ENCODE measurements around the gene GNA15. TPM values are rescaled to one million over a fixed set of nuclear protein-coding genes. Genes with fewer than 3 reads are reported as not detected.

GNA15 gene
- total RNA-seq, 1 donor from 2014 or later = 103 TPM

- Mint-ChIP-seq H3K27me3 (ENCODE audit: insufficient read depth) (no peaks in the 10 kb centered on the region), H3K27ac (no peak overlapping the region), H3K4me1 (ENCODE audit: low read depth) (no peaks in the 10 kb centered on the region), H3K36me3 (ENCODE audit: low read depth) (no peaks in the 10 kb centered on the region), H3K9me3 (no peaks in the 10 kb centered on the region), H3K4me3 (no peak overlapping the region)
- DNase-seq (ENCODE audit: low spot score) = no peak
- intact Hi-C loops (cut with micrococcal nuclease) = no loop called here
Observed at GRCh38 chr19:3119693-3120380, 16.0 kb upstream of the GNA15 start.

- H3K9me3 Mint-ChIP-seq = no peaks in the 10 kb centered on the region
- H3K27me3 Mint-ChIP-seq (ENCODE audit: insufficient read depth) = peaks cover 2% of the 10 kb centered on the region
- H3K36me3 Mint-ChIP-seq (ENCODE audit: low read depth) = no peaks in the 10 kb centered on the region
- H3K4me3 Mint-ChIP-seq = no peak overlapping the region
- H3K4me1 Mint-ChIP-seq (ENCODE audit: low read depth) = peaks cover under 1% of the 10 kb centered on the region
- intact Hi-C loops (cut with micrococcal nuclease) = no loop called here
- no peak for DNase-seq (ENCODE audit: low spot score)
- no peak overlapping the region for H3K27ac Mint-ChIP-seq
Observed at GRCh38 chr19:3120611-3121276, 15.1 kb upstream of the GNA15 start.

DNA sequence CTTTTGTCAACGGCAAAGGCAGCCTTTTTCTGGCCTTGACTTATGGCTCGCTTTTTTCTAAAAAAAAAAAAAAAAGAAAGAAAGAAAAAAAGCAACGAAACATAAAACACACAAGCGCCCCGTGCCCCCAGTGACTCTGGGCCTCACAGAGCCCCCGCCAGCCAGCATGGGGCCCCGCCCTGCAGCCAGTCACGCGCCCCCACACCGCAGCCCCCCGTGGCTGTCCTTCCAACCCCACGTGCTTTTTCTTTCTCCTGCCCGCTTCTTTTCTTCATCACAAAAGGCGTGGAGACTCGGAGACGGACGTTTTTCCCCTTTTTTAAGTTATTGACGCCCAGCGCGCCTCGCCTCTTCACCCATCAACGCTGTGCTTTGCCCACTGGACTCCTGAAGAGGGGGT is 14.4 kb upstream of the GNA15 start:
- DNase-seq (ENCODE audit: low spot score) = no peak
- Mint-ChIP-seq H3K27ac (no peak overlapping the region), H3K4me1 (ENCODE audit: low read depth) (peaks cover 5% of the 10 kb centered on the region), H3K36me3 (ENCODE audit: low read depth) (no peaks in the 10 kb centered on the region), H3K9me3 (no peaks in the 10 kb centered on the region), H3K4me3 (no peak overlapping the region), H3K27me3 (ENCODE audit: insufficient read depth) (peaks cover 2% of the 10 kb centered on the region)
- intact Hi-C loops (cut with micrococcal nuclease) = no loop called here

GRCh38 chr19:3121821-3122511 is 13.9 kb upstream of the GNA15 start:
- intact Hi-C loops (cut with micrococcal nuclease) = no loop called here
- H3K4me3 Mint-ChIP-seq = no peak overlapping the region
- no peaks in the 10 kb centered on the region for H3K36me3 Mint-ChIP-seq (ENCODE audit: low read depth)
- no peak for DNase-seq (ENCODE audit: low spot score)
- peaks cover 5% of the 10 kb centered on the region for H3K4me1 Mint-ChIP-seq (ENCODE audit: low read depth)
- no peak overlapping the region for H3K27ac Mint-ChIP-seq
- no peaks in the 10 kb centered on the region for H3K9me3 Mint-ChIP-seq
- H3K27me3 Mint-ChIP-seq (ENCODE audit: insufficient read depth) = peaks cover 2% of the 10 kb centered on the region

GRCh38 chr19:3122512-3122870 is 13.3 kb upstream of the GNA15 start:
- H3K36me3 Mint-ChIP-seq (ENCODE audit: low read depth) = no peaks in the 10 kb centered on the region
- peaks cover 2% of the 10 kb centered on the region for H3K27me3 Mint-ChIP-seq (ENCODE audit: insufficient read depth)
- intact Hi-C loops (cut with micrococcal nuclease) = no loop called here
- no peak overlapping the region for H3K4me3 Mint-ChIP-seq
- H3K4me1 Mint-ChIP-seq (ENCODE audit: low read depth) = peaks cover 5% of the 10 kb centered on the region
- no peak overlapping the region for H3K27ac Mint-ChIP-seq
- no peaks in the 10 kb centered on the region for H3K9me3 Mint-ChIP-seq
- DNase-seq (ENCODE audit: low spot score) = no peak

- H3K27me3 Mint-ChIP-seq (ENCODE audit: insufficient read depth) = peaks cover 2% of the 10 kb centered on the region
- no peaks in the 10 kb centered on the region for H3K36me3 Mint-ChIP-seq (ENCODE audit: low read depth)
- H3K4me1 Mint-ChIP-seq (ENCODE audit: low read depth) = peaks cover 5% of the 10 kb centered on the region
- no peak for DNase-seq (ENCODE audit: low spot score)
- no peaks in the 10 kb centered on the region for H3K9me3 Mint-ChIP-seq
- no peak overlapping the region for H3K4me3 Mint-ChIP-seq
- intact Hi-C loops (cut with micrococcal nuclease) = no loop called here
- H3K27ac Mint-ChIP-seq = no peak overlapping the region
Observed at GRCh38 chr19:3123088-3123721, 12.6 kb upstream of the GNA15 start.

DNA sequence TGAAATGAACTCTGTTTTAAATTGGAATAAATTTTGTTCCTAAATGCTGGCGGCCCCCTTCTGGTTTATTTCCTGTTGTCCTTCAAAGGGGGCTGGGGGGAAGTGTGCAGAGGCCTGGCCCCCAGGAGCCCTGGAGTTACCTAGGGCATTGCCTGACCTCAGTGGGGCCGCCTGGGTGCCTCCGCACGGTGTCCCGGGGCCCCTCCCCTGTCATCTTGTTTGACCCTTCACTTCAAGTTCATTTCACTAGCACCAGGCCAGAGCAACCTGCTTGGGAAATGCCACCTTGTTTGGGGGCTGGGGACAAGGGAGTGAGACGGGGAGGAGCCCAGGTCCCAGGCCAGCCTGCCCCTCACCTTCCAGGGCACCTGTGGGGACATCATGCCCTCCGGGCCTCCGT is 11.9 kb upstream of the GNA15 start:
- H3K4me3 Mint-ChIP-seq = no peak overlapping the region
- no peaks in the 10 kb centered on the region for H3K36me3 Mint-ChIP-seq (ENCODE audit: low read depth)
- H3K9me3 Mint-ChIP-seq = no peaks in the 10 kb centered on the region
- peaks cover 2% of the 10 kb centered on the region for H3K27me3 Mint-ChIP-seq (ENCODE audit: insufficient read depth)
- intact Hi-C loops (cut with micrococcal nuclease) = no loop called here
- peaks cover 7% of the 10 kb centered on the region for H3K4me1 Mint-ChIP-seq (ENCODE audit: low read depth)
- DNase-seq (ENCODE audit: low spot score) = no peak
- no peak overlapping the region for H3K27ac Mint-ChIP-seq

GRCh38 chr19:3124630-3125029 is 11.2 kb upstream of the GNA15 start:
- intact Hi-C loops (cut with micrococcal nuclease) = no loop called here
- Mint-ChIP-seq H3K36me3 (ENCODE audit: low read depth) (no peaks in the 10 kb centered on the region), H3K27me3 (ENCODE audit: insufficient read depth) (peaks cover 2% of the 10 kb centered on the region), H3K4me3 (no peak overlapping the region), H3K9me3 (no peaks in the 10 kb centered on the region), H3K27ac (no peak overlapping the region), H3K4me1 (ENCODE audit: low read depth) (peaks cover 13% of the 10 kb centered on the region)
- no peak for DNase-seq (ENCODE audit: low spot score)

DNA sequence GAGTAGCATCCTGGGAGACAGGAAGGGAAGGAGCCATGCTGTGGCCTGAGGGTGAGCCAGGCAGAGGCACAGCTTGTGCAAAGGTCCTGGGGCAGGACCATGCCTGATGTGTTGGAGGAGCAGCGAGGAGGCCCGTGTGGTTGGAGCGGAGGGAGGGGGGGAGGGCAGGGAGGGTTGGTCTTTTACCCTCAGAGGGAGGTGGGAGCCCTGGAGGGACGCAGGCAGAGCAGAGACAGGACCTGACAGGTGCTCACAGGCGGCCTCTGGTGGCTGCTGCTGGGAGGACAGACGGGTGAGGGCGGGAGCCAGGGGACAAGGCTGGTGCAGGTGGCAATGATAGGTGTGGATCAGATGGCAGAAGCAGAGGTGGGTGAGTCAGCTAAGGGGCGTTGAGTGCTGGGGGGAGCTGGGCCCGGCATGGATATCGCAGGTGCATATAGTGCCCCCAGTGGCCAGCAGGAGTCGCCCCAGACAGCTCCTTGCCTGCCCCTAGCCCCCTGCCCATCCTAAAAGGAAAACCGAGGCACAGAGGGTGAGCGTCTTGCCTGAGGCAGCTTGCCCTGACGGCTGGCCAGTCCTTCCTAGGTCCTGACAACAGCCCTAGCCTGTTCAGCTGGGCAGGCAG is 9.8 kb upstream of the GNA15 start:
- intact Hi-C loops (cut with micrococcal nuclease) = no loop called here
- H3K4me3 Mint-ChIP-seq = no peak overlapping the region
- H3K27me3 Mint-ChIP-seq (ENCODE audit: insufficient read depth) = peaks cover 3% of the 10 kb centered on the region
- no peak overlapping the region for H3K27ac Mint-ChIP-seq
- peaks cover 13% of the 10 kb centered on the region for H3K4me1 Mint-ChIP-seq (ENCODE audit: low read depth)
- no peaks in the 10 kb centered on the region for H3K9me3 Mint-ChIP-seq
- no peaks in the 10 kb centered on the region for H3K36me3 Mint-ChIP-seq (ENCODE audit: low read depth)
- peak; percentile 60 for DNase-seq (ENCODE audit: low spot score)

DNA sequence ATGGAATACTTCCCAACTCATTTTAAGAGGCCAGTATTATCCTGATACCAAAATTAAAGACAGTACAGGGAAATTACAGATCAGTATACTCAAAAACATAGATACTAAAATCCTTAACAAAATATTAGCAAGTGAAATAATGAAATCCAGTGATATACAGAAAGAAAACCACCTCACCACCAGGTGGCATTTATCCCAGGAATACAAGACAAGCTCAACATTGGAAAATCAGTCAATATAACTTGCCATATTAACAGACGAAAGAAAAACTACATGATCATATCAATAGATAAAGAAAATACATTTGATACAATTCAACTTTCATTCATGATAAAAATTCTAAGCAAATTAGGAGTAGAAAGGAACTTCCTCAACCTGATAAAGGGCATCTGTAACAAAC is 6.7 kb upstream of the GNA15 start:
- Mint-ChIP-seq H3K9me3 (no peaks in the 10 kb centered on the region), H3K36me3 (ENCODE audit: low read depth) (no peaks in the 10 kb centered on the region), H3K27me3 (ENCODE audit: insufficient read depth) (peaks cover 4% of the 10 kb centered on the region), H3K4me3 (no peak overlapping the region), H3K4me1 (ENCODE audit: low read depth) (peaks cover 26% of the 10 kb centered on the region), H3K27ac (no peak overlapping the region)
- intact Hi-C loops (cut with micrococcal nuclease) = loop anchor here (1.0 kb wide), 1 partner anchor 34 kb away; no protein-coding TSS in a partner anchor
- no peak for DNase-seq (ENCODE audit: low spot score)

GRCh38 chr19:3131168-3131567 is 4.7 kb upstream of the GNA15 start:
- Mint-ChIP-seq H3K27ac (peak overlapping the region; percentile 68), H3K4me1 (ENCODE audit: low read depth) (peaks cover 27% of the 10 kb centered on the region), H3K27me3 (ENCODE audit: insufficient read depth) (peaks cover 2% of the 10 kb centered on the region), H3K9me3 (no peaks in the 10 kb centered on the region), H3K36me3 (ENCODE audit: low read depth) (no peaks in the 10 kb centered on the region), H3K4me3 (peak overlapping the region; percentile 22)
- intact Hi-C loops (cut with micrococcal nuclease) = no loop called here
- DNase-seq (ENCODE audit: low spot score) = no peak

GRCh38 chr19:3132971-3133792 is 2.7 kb upstream of the GNA15 start:
- peaks cover 2% of the 10 kb centered on the region for H3K27me3 Mint-ChIP-seq (ENCODE audit: insufficient read depth)
- H3K9me3 Mint-ChIP-seq = no peaks in the 10 kb centered on the region
- H3K4me3 Mint-ChIP-seq = peak overlapping the region; percentile 70
- peak overlapping the region; percentile 96 for H3K27ac Mint-ChIP-seq
- peaks cover 30% of the 10 kb centered on the region for H3K4me1 Mint-ChIP-seq (ENCODE audit: low read depth)
- peaks cover 8% of the 10 kb centered on the region for H3K36me3 Mint-ChIP-seq (ENCODE audit: low read depth)
- intact Hi-C loops (cut with micrococcal nuclease) = loop anchor here (1.0 kb wide), 3 partner anchors 9 to 52 kb away; partner anchors contain the start of gene NCLN
- peak; percentile 81 for DNase-seq (ENCODE audit: low spot score)

Data from activated T-helper 1 cell treated with anti-CD3 and anti-CD28 coated beads, Interleukin-12 subunit alpha, Interleukin-12 subunit beta, Interleukin-2, Interleukin-4 antibody, amounts not matched to agents 30 ng/mL and 10 ng/mL and 1 ng/mL, durations not matched to agents 14 hours and 24 hours and 36 hours (primary cell).